ENCODE data around the gene GNG7. TPM values are rescaled to one million over a fixed set of nuclear protein-coding genes. Genes with fewer than 3 reads are reported as not detected.

GNG7 gene
- total RNA-seq, result 1 to 10 TPM; 1.1 to 1.2 TPM

DNA sequence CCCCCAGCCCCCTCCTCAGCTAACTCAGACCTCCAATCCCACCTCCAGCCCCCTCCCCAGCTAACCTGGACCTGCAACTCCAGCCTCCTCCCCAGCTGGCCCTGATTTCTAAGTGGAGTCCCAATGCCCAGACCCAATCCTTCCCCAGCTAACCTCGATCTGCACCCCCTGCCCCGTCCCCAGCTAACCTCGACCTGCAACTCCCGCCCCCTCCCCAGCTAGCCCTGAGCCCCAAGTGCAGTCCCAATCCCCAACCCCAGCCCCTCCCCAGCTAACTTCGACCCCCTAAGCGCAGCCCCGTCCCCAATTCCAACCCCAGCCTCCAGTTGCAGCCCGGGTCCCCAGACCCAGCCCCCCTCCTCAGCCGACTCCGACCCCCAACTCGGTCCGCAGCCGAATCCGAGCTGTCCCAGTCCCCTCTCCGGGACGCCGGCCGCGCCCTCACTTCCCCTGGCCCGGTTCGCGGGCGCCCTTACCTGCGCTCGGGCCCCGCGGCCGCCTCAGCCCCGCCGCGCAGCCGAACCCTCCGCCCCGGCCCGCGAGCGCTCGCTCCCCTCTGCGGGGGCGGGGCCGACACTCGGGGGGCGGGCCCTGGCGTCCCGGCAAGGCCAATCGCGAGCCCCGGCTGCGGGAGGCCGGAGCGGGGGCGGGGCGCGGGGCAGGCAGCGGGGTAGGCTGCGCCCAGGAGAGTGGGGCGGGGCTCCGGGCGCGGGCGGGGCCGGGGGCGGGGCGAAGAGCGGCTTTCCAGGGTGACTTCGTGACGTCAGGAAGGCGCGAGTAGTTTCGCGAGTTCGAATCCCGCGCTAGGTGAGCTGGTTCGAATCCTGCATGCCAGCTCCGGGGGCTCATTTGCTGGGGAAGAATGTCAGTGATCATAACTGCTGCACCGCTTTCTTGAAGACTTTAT, at the start of gene GNG7:
Gene GNG7 (minus strand): TSS at position 525 of the 907 bp plus-strand sequence. CDS start 182,006 bp downstream, outside the sequence.
- ATAC-seq (peak; percentile 100), DNase-seq (peak; percentile 99)
- Mint-ChIP-seq H3K4me1 (peaks cover 24% of the 10 kb centered on the region), H3K9me3 (ENCODE audit: low read depth) (no peaks in the 10 kb centered on the region), H3K27ac (peak within 1 kb of the TSS; percentile 74), H3K36me3 (ENCODE audit: low read depth) (no peaks in the 10 kb centered on the region), H3K27me3 (no peaks in the 10 kb centered on the region), H3K4me3 (peak within 1 kb of the TSS; percentile 60)
- intact Hi-C loops (cut with DNase I, micrococcal nuclease), result loop anchor here in 1 of 2 experiments (1.0 to 2.0 kb wide), 9 partner anchors 38 to 582 kb away; partner anchors contain the start of genes SLC39A3, THOP1, TIMM13 and TLE6
- POLR2A ChIA-PET, result interaction anchor here (0.6 to 0.7 kb wide), 2 partner anchors 225 to 486 kb away, joined by 3 to 7 read pairs; no protein-coding TSS in a partner anchor
- CTCF ChIA-PET, result interaction anchor here (1.0 to 3.1 kb wide), 2 partner anchors 54 to 248 kb away, joined by 3 to 15 read pairs; no protein-coding TSS in a partner anchor

- intact Hi-C loops (cut with DNase I, micrococcal nuclease), result no loop called here
- Mint-ChIP-seq H3K27ac (no peak overlapping the region), H3K4me1 (peaks cover 9% of the 10 kb centered on the region), H3K4me3 (no peak overlapping the region), H3K9me3 (ENCODE audit: low read depth) (no peaks in the 10 kb centered on the region), H3K27me3 (no peaks in the 10 kb centered on the region), H3K36me3 (ENCODE audit: low read depth) (peaks cover 13% of the 10 kb centered on the region)
- ChIA-PET POLR2A (no interaction called here), CTCF (interaction anchor here (1.1 to 2.7 kb wide), 2 partner anchors 103 to 111 kb away, joined by 4 to 12 read pairs; no protein-coding TSS in a partner anchor)
- ATAC-seq, result no peak
- DNase-seq, result no peak
Measured at GRCh38 chr19:2751438-2751830, 48.9 kb upstream of the GNG7 start.

- Mint-ChIP-seq H3K9me3 (ENCODE audit: low read depth) (no peaks in the 10 kb centered on the region), H3K27ac (no peak overlapping the region), H3K4me1 (peaks cover 9% of the 10 kb centered on the region), H3K27me3 (no peaks in the 10 kb centered on the region), H3K4me3 (no peak overlapping the region), H3K36me3 (ENCODE audit: low read depth) (peaks cover 13% of the 10 kb centered on the region)
- no peak for ATAC-seq
- intact Hi-C loops (cut with DNase I, micrococcal nuclease), result no loop called here
- POLR2A ChIA-PET, result no interaction called here
- CTCF ChIA-PET, result interaction anchor here (0.9 to 3.6 kb wide), 5 partner anchors 9 to 107 kb away, joined by 3 to 39 read pairs (median 4); no protein-coding TSS in a partner anchor
- DNase-seq, result no peak
Measured at GRCh38 chr19:2750808-2751437, 48.4 kb upstream of the GNG7 start.

- DNase-seq (no peak), ATAC-seq (no peak)
- POLR2A ChIA-PET, result no interaction called here
- Mint-ChIP-seq H3K27me3 (peaks cover 8% of the 10 kb centered on the region), H3K9me3 (ENCODE audit: low read depth) (no peaks in the 10 kb centered on the region), H3K36me3 (ENCODE audit: low read depth) (no peaks in the 10 kb centered on the region), H3K27ac (no peak overlapping the region), H3K4me1 (no peaks in the 10 kb centered on the region), H3K4me3 (no peak overlapping the region)
- CTCF ChIA-PET, result interaction anchor here (3.6 kb wide), 1 partner anchor 99 kb away, joined by 39 read pairs; no protein-coding TSS in a partner anchor
- intact Hi-C loops (cut with DNase I, micrococcal nuclease), result loop anchor here in 1 of 2 experiments (5.0 kb wide), 1 partner anchor 85 kb away; no protein-coding TSS in a partner anchor
Measured at GRCh38 chr19:2747349-2747748, 44.9 kb upstream of the GNG7 start.

- intact Hi-C loops (cut with DNase I, micrococcal nuclease), result no loop called here
- Mint-ChIP-seq H3K27me3 (peaks cover 10% of the 10 kb centered on the region), H3K27ac (no peak overlapping the region), H3K4me1 (peaks cover 6% of the 10 kb centered on the region), H3K9me3 (ENCODE audit: low read depth) (no peaks in the 10 kb centered on the region), H3K36me3 (ENCODE audit: low read depth) (no peaks in the 10 kb centered on the region), H3K4me3 (no peak overlapping the region)
- no peak for DNase-seq
- CTCF ChIA-PET, result interaction anchor here (0.6 kb wide), 1 partner anchor 123 kb away, joined by 3 read pairs; no protein-coding TSS in a partner anchor
- no peak for ATAC-seq
- POLR2A ChIA-PET, result no interaction called here
Measured at GRCh38 chr19:2744113-2744512, 41.6 kb upstream of the GNG7 start.

GRCh38 chr19:2743099-2743498, 40.6 kb upstream of the GNG7 start:
- ATAC-seq, result no peak
- Mint-ChIP-seq H3K4me3 (no peak overlapping the region), H3K36me3 (ENCODE audit: low read depth) (peaks cover 3% of the 10 kb centered on the region), H3K27ac (no peak overlapping the region), H3K4me1 (peaks cover 14% of the 10 kb centered on the region), H3K9me3 (ENCODE audit: low read depth) (no peaks in the 10 kb centered on the region), H3K27me3 (peaks cover 10% of the 10 kb centered on the region)
- DNase-seq, result no peak
- ChIA-PET CTCF (interaction anchor here (0.6 to 0.7 kb wide), 2 partner anchors 95 to 1174 kb away, joined by 3 read pairs; no protein-coding TSS in a partner anchor), POLR2A (no interaction called here)
- intact Hi-C loops (cut with DNase I, micrococcal nuclease), result no loop called here

GRCh38 chr19:2740314-2740656, 37.8 kb upstream of the GNG7 start:
- Mint-ChIP-seq H3K27ac (no peak overlapping the region), H3K4me3 (peak overlapping the region; percentile 95), H3K36me3 (ENCODE audit: low read depth) (peaks cover 20% of the 10 kb centered on the region), H3K9me3 (ENCODE audit: low read depth) (no peaks in the 10 kb centered on the region), H3K27me3 (peaks cover 8% of the 10 kb centered on the region), H3K4me1 (peaks cover 14% of the 10 kb centered on the region)
- ChIA-PET POLR2A (no interaction called here), CTCF (interaction anchor here (0.9 to 2.2 kb wide), 3 partner anchors 9 to 210 kb away, joined by 5 to 18 read pairs (median 9); no protein-coding TSS in a partner anchor)
- DNase-seq, result no peak
- no peak for ATAC-seq
- intact Hi-C loops (cut with DNase I, micrococcal nuclease), result loop anchor here in 1 of 2 experiments (1.0 kb wide), 9 partner anchors 38 to 644 kb away; partner anchors contain the start of genes GNG7, IZUMO4, MOB3A and NCLN

DNA sequence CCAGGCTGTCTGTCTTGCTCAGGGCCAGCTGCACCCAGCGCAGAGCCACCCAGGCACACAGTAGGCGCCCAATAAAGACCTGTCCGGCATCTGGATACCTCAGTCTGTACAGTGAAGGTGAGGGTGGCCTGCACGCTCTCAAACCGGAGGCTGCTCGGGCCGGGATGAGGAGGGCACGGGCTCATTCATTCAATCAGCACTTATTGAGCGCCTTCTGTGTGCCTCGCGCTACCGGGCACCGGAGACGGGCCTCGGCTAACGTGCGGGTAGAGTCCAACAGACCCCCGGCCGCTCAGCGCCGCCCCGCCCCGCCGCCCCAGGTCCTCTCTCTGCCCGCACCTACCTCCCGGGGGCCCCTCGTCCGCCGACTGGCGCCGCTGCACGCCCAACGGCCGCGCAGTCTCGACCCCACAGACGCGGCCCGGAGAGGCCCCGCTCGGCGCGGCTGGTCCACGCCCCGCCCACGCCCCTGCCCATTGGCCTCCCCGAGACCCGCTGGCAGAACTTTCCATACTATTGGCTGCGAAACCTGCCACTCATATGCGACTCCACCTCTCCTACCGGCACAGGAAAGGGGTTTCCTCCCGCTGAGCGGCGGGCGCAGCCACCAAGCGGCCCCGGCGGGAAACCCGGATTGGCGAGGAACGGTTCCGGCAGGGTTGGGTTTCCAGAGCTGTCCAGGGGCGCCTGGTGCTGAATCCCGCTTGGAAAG, 37.3 kb upstream of the GNG7 start, which contains the start of gene SLC39A3:
Gene SLC39A3 (minus strand): TSS at position 416 of the 712 bp plus-strand sequence. CDS start 2,760 bp downstream, outside the sequence.
- H3K4me1 Mint-ChIP-seq, result peaks cover 14% of the 10 kb centered on the region
- DNase-seq (peak; percentile 99), ATAC-seq (peak; percentile 100)
- no peaks in the 10 kb centered on the region for H3K9me3 Mint-ChIP-seq (ENCODE audit: low read depth)
- peak within 1 kb of the TSS; percentile 95 for H3K4me3 Mint-ChIP-seq
- CTCF ChIA-PET, result interaction anchor here (0.9 to 2.2 kb wide), 3 partner anchors 9 to 211 kb away, joined by 5 to 18 read pairs (median 9); no protein-coding TSS in a partner anchor
- H3K27ac Mint-ChIP-seq, result peak within 1 kb of the TSS; percentile 70
- H3K27me3 Mint-ChIP-seq, result peaks cover 8% of the 10 kb centered on the region
- H3K36me3 Mint-ChIP-seq (ENCODE audit: low read depth), result peaks cover 23% of the 10 kb centered on the region
- intact Hi-C loops (cut with DNase I, micrococcal nuclease), result loop anchor here in 1 of 2 experiments (1.0 to 5.0 kb wide), 10 partner anchors 37 to 643 kb away; partner anchors contain the start of genes GNG7, IZUMO4, MOB3A and NCLN
- POLR2A ChIA-PET, result interaction anchor here (0.7 kb wide), 1 partner anchor 263 kb away, joined by 5 read pairs; no protein-coding TSS in a partner anchor

DNA sequence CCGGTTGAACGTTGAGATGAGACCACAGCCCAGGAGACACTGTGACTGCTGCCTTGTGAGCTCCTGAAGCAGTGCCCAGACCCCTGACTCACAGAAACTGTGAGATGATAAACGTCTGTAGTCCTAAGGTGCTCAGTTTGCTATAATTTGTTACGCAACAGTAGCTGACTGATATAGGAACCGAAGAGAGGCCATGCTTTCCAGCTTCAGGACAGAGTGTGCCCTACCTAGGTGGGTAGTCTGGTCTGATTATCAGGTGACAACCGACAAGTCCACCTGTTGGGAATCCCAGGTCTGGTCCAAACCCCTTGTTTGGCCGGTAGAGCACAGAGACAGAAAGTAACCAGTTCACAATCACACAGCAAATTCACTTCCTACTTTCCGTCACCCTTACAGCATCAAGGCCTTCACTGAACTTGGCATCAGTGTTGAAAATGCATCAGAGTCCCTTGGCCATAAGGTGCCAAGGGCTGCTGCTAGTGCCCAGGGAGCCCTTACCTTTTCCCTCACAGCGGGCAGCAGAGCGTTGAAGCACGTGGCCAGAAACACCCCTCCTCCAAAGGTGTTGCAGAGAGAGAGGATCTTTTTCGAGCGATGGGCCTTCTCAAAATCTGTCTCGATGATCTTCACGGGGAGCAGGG, 34.2 kb upstream of the GNG7 start:
- H3K4me3 Mint-ChIP-seq, result no peak overlapping the region
- H3K9me3 Mint-ChIP-seq (ENCODE audit: low read depth), result no peaks in the 10 kb centered on the region
- H3K27ac Mint-ChIP-seq, result no peak overlapping the region
- POLR2A ChIA-PET, result no interaction called here
- peaks cover 1% of the 10 kb centered on the region for H3K27me3 Mint-ChIP-seq
- intact Hi-C loops (cut with DNase I, micrococcal nuclease), result loop anchor here in 1 of 2 experiments (5.0 kb wide), 1 partner anchor 499 kb away; the partner anchor contains the start of genes PLEKHJ1 and SF3A2
- no peak for DNase-seq
- CTCF ChIA-PET, result interaction anchor here (0.6 to 0.8 kb wide), 3 partner anchors 11 to 97 kb away, joined by 3 to 5 read pairs (median 3); no protein-coding TSS in a partner anchor
- H3K4me1 Mint-ChIP-seq, result peaks cover 14% of the 10 kb centered on the region
- H3K36me3 Mint-ChIP-seq (ENCODE audit: low read depth), result peaks cover 27% of the 10 kb centered on the region
- ATAC-seq, result no peak

DNA sequence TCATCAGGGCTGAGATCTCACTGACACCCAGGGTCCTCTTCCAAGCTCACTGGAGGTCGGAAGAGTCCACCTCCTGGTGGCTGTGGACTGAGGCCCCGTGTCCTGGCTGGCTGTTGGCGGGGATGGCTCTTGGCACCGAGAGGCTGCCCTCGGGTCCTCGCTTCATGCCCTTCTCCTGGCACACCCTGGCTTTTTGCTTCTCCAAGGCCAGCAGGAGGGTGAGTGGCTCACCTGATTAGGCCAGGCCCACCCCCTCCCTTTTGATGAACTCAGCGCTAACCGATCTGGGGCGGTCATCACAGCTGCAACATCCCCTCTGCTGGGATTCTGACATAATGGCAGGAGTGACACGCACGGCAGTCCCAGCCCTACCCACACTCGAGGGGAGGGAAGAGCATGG, 32.9 kb upstream of the GNG7 start:
- POLR2A ChIA-PET, result interaction anchor here (0.6 kb wide), 2 partner anchors 87 to 158 kb away, joined by 5 to 10 read pairs; no protein-coding TSS in a partner anchor
- ATAC-seq (no peak), DNase-seq (no peak)
- intact Hi-C loops (cut with DNase I, micrococcal nuclease), result loop anchor here in 1 of 2 experiments (5.0 kb wide), 1 partner anchor 498 kb away; the partner anchor contains the start of genes PLEKHJ1 and SF3A2
- H3K9me3 Mint-ChIP-seq (ENCODE audit: low read depth), result no peaks in the 10 kb centered on the region
- peaks cover 14% of the 10 kb centered on the region for H3K4me1 Mint-ChIP-seq
- H3K27ac Mint-ChIP-seq, result no peak overlapping the region
- peaks cover 27% of the 10 kb centered on the region for H3K36me3 Mint-ChIP-seq (ENCODE audit: low read depth)
- CTCF ChIA-PET, result interaction anchor here (1.2 to 1.9 kb wide), 2 partner anchors 45 to 87 kb away, joined by 3 to 4 read pairs; no protein-coding TSS in a partner anchor
- no peak overlapping the region for H3K4me3 Mint-ChIP-seq
- peaks cover 1% of the 10 kb centered on the region for H3K27me3 Mint-ChIP-seq
